Suprapubic skin (tissue), 3 donors: ENCODE measurements around the gene ABCC3.

Experiments used
- POLR2A ChIP-seq, 2 donors: fragments of 450-650 bp; IDR thresholded peaks; one replicate each; pipeline ENCODE4 v1.6.1; 2017; ENCODE audit warnings: antibody characterized with exemption in 2 of 2, mild to moderate bottlenecking in 2 of 2, moderate library complexity in 2 of 2
- TF ChIP-seq, protein P1 (sequence below), 2 donors: fragments of 200-600 bp in 1 of 2; fragments of 450-650 bp in 1 of 2; sonication (generic) in 1 of 2; IDR thresholded peaks; one replicate each; pipeline ENCODE4 v1.5.1; 2016 to 2019; ENCODE audit warnings: antibody characterized with exemption in 2 of 2, mild to moderate bottlenecking in 1 of 2, moderate library complexity in 1 of 2

GRCh38 chr17:50618300-50618699, 16.4 kb upstream of the ABCC3 start:
- TF ChIP-seq, protein P1, sequence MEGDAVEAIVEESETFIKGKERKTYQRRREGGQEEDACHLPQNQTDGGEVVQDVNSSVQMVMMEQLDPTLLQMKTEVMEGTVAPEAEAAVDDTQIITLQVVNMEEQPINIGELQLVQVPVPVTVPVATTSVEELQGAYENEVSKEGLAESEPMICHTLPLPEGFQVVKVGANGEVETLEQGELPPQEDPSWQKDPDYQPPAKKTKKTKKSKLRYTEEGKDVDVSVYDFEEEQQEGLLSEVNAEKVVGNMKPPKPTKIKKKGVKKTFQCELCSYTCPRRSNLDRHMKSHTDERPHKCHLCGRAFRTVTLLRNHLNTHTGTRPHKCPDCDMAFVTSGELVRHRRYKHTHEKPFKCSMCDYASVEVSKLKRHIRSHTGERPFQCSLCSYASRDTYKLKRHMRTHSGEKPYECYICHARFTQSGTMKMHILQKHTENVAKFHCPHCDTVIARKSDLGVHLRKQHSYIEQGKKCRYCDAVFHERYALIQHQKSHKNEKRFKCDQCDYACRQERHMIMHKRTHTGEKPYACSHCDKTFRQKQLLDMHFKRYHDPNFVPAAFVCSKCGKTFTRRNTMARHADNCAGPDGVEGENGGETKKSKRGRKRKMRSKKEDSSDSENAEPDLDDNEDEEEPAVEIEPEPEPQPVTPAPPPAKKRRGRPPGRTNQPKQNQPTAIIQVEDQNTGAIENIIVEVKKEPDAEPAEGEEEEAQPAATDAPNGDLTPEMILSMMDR (IDR thresholded peaks at IDR 0.05), result no peak
- no peak for TF ChIP-seq POLR2A (IDR thresholded peaks at IDR 0.05)
